Fibroblast of the aortic adventitia (primary cell): ENCODE measurements around the gene HEPACAM2. TPM values are rescaled to one million over a fixed set of nuclear protein-coding genes. Genes with fewer than 3 reads are reported as not detected.
A peak's percentile ranks its signal among the peaks of the same experiment; 100 is the strongest.

ENCODE experiments used
- DNase-seq: peaks from one replicate; pipeline ENCODE4 v3.0.0-alpha.2; 2010; ENCODE audit warnings: low read depth
- H3K4me3 ChIP-seq: 2 replicates; pipeline ENCODE4 v1.5.1; 2011; ENCODE audit warnings: low read depth, mild to moderate bottlenecking, control low read depth, low read length, moderate library complexity
- CTCF ChIP-seq: IDR thresholded peaks from 2 replicates; pipeline ENCODE4 v1.5.1; 2011; ENCODE audit warnings: mild to moderate bottlenecking, low read length, control low read depth, inconsistent platforms; ENCODE audit not compliant: insufficient read depth
- total RNA-seq: library from RNA; depleted of rRNA; stranded (reverse); fragments of >200 nt; gene quantifications from 2 replicates; pipeline ENCODE4 v1.2.3, GENCODE V29; 2012; ENCODE audit warnings: low replicate concordance

HEPACAM2 gene
- total RNA-seq, 1 donor, result not detected

- no peak overlapping the region for H3K4me3 ChIP-seq
- no peak for DNase-seq
- TF ChIP-seq CTCF, result no peak
Measured at GRCh38 chr7:93242106-93242505, 15.8 kb upstream of the HEPACAM2 start.

- no peak for DNase-seq
- H3K4me3 ChIP-seq, result no peak overlapping the region
- TF ChIP-seq CTCF, result no peak
Measured at GRCh38 chr7:93239824-93240223, 13.6 kb upstream of the HEPACAM2 start.

DNA sequence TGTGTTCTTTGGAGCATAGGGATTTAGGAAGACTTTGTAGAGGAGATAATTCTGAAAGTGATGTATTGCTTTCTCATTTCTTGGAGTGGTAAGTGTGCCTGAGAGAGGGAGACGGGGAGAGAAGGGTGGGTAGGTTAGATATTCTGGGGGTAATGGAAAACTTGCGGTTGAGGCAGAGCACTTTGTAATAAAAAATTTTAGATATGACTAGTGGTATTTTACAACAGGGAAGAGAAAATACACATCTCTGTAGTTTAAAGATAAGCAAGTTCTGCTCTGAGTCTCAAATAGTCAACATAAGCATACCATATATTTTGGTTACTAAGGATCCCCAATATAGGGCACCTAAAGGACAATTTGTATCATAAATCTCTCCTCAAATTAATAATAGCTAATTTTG is 12.5 kb upstream of the HEPACAM2 start:
- H3K4me3 ChIP-seq, result no peak overlapping the region
- TF ChIP-seq CTCF, result no peak
- no peak for DNase-seq

GRCh38 chr7:93238131-93238530 is 11.9 kb upstream of the HEPACAM2 start:
- H3K4me3 ChIP-seq, result no peak overlapping the region
- DNase-seq, result no peak
- TF ChIP-seq CTCF, result no peak

DNA sequence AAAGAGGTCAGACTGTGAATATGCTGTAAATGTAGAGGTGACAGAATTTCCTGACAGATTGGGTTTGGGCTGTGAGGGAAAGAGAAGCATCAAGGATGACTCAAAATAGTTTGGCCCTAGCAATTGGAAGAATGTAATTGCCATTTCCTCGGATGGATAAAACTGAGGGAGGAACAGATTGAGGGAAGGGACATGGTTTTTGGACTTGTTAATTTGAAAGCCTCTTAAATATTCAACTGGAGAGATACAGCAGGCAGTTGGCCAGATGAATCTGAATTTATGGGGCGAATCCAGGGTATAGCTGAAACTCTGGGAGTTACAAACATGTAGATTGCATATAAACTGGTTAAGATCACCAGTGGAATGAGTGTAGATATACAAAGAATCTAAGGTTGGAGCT is 9.3 kb upstream of the HEPACAM2 start:
- TF ChIP-seq CTCF, result no peak
- no peak overlapping the region for H3K4me3 ChIP-seq
- DNase-seq, result no peak

- TF ChIP-seq CTCF, result no peak
- peak; percentile 4 for DNase-seq
- peak overlapping the region; percentile 97 for H3K4me3 ChIP-seq
Measured at GRCh38 chr7:93232673-93233018, 6.4 kb upstream of the HEPACAM2 start.
